ENCODE measurements around the gene SPINK2.

The SPINK2 gene

GRCh38 chr4:56799161-56799759, 22.2 kb downstream of the SPINK2 start:
- Histone ChIP-seq H3K27me3 (replicated peaks) (no peaks in the 10 kb centered on the region), H3K4me3 (ENCODE audit: low read depth, low read length) (peak overlapping the region; percentile 63)
- in situ Hi-C loops (cut with HindIII; ENCODE audit: low pct_ligation_motif_present, low sequenced_read_pairs): no loop called here

GRCh38 chr4:56796211-56796610, 25.3 kb downstream of the SPINK2 start:
- in situ Hi-C loops (cut with HindIII; ENCODE audit: low pct_ligation_motif_present, low sequenced_read_pairs): no loop called here
- no peak overlapping the region for H3K4me3 ChIP-seq (ENCODE audit: low read depth, low read length)
- H3K36me3 ChIP-seq (replicated peaks): no peaks in the 10 kb centered on the region
- no peaks in the 10 kb centered on the region for H3K27me3 ChIP-seq (replicated peaks)
- DNase-seq: no peak
- no peak overlapping the region for H3K27ac ChIP-seq
- TF ChIP-seq CTCF (IDR thresholded peaks at IDR 0.05; ENCODE audit: low read depth, low read length, missing control alignments): no peak

More at GRCh38 chr4:56799161-56799759, 22.2 kb downstream of the SPINK2 start:
- no peak for TF ChIP-seq CTCF (IDR thresholded peaks at IDR 0.05; ENCODE audit: low read depth, low read length, missing control alignments)
- Histone ChIP-seq H3K27ac (no peak overlapping the region), H3K36me3 (replicated peaks) (no peaks in the 10 kb centered on the region)
- DNase-seq: no peak

- no peak for DNase-seq
- Histone ChIP-seq H3K27ac (no peak overlapping the region), H3K4me3 (ENCODE audit: low read depth, low read length) (no peak overlapping the region), H3K36me3 (replicated peaks) (no peaks in the 10 kb centered on the region), H3K27me3 (replicated peaks) (no peaks in the 10 kb centered on the region)
- in situ Hi-C loops (cut with HindIII; ENCODE audit: low pct_ligation_motif_present, low sequenced_read_pairs): no loop called here
- TF ChIP-seq CTCF (IDR thresholded peaks at IDR 0.05; ENCODE audit: low read depth, low read length, missing control alignments): no peak
These were observed 30.2 kb downstream of the SPINK2 start for GRCh38 chr4:56791316-56791715.

GRCh38 chr4:56790691-56791091, 30.8 kb downstream of the SPINK2 start:
- no peak for DNase-seq
- in situ Hi-C loops (cut with HindIII; ENCODE audit: low pct_ligation_motif_present, low sequenced_read_pairs): no loop called here
- no peak for TF ChIP-seq CTCF (IDR thresholded peaks at IDR 0.05; ENCODE audit: low read depth, low read length, missing control alignments)
- Histone ChIP-seq H3K36me3 (replicated peaks) (no peaks in the 10 kb centered on the region), H3K27me3 (replicated peaks) (no peaks in the 10 kb centered on the region), H3K4me3 (ENCODE audit: low read depth, low read length) (no peak overlapping the region), H3K27ac (no peak overlapping the region)

GRCh38 chr4:56788081-56788480, 33.4 kb downstream of the SPINK2 start:
- Histone ChIP-seq H3K4me3 (ENCODE audit: low read depth, low read length) (no peak overlapping the region), H3K27ac (no peak overlapping the region), H3K27me3 (replicated peaks) (no peaks in the 10 kb centered on the region), H3K36me3 (replicated peaks) (no peaks in the 10 kb centered on the region)
- no peak for TF ChIP-seq CTCF (IDR thresholded peaks at IDR 0.05; ENCODE audit: low read depth, low read length, missing control alignments)
- no peak for DNase-seq
- in situ Hi-C loops (cut with HindIII; ENCODE audit: low pct_ligation_motif_present, low sequenced_read_pairs): no loop called here

- no peak for TF ChIP-seq CTCF (IDR thresholded peaks at IDR 0.05; ENCODE audit: low read depth, low read length, missing control alignments)
- no peaks in the 10 kb centered on the region for H3K27me3 ChIP-seq (replicated peaks)
- no peaks in the 10 kb centered on the region for H3K36me3 ChIP-seq (replicated peaks)
- no peak for DNase-seq
- no peak overlapping the region for H3K4me3 ChIP-seq (ENCODE audit: low read depth, low read length)
- no peak overlapping the region for H3K27ac ChIP-seq
- in situ Hi-C loops (cut with HindIII; ENCODE audit: low pct_ligation_motif_present, low sequenced_read_pairs): no loop called here
These were observed 34.1 kb downstream of the SPINK2 start for GRCh38 chr4:56787380-56787779.

Measured in brain microvascular endothelial cell (primary cell).